ENCODE data around the gene PBX2. TPM values are rescaled to one million over a fixed set of nuclear protein-coding genes. Genes with fewer than 3 reads are reported as not detected.

Gene PBX2
- total and polyA plus RNA-seq, 9 donors = 39.3 to 110 (median 90.7) TPM

DNA sequence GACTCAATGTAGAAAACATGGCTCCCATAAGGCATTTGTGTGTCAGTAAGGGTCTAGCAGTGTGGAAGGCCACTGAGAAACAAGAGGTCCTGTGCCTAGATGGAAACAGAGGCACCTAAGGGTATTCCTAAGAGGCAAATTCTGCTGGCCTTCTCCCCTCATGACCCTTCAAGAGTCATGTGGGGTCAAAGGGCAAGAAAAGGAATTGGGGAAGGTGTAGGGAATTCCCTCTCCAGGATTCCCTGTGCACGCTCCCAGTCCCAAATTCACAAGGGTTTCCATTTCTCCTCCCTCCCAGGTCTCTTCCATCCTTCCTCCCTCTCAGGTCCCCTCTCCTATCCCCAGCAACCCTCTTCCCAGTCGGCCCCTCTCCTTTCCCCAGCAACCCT, 14.7 kb downstream of the PBX2 start:
- Histone ChIP-seq H3K9me3 (no peaks in the 10 kb centered on the region), H3K27ac (peak overlapping the region; percentile 88 to 99), H3K4me1 (ENCODE audit: insufficient read depth) (peaks cover 6% of the 10 kb centered on the region), H3K4me3 (peak overlapping the region; percentile 70), H3K27me3 (no peaks in the 10 kb centered on the region), H3K36me3 (no peaks in the 10 kb centered on the region)
- no peak for TF ChIP-seq EP300 (IDR thresholded peaks at IDR 0.05)
- TF ChIP-seq POLR2A (IDR thresholded peaks at IDR 0.05) = no peak
- TF ChIP-seq, protein P1, sequence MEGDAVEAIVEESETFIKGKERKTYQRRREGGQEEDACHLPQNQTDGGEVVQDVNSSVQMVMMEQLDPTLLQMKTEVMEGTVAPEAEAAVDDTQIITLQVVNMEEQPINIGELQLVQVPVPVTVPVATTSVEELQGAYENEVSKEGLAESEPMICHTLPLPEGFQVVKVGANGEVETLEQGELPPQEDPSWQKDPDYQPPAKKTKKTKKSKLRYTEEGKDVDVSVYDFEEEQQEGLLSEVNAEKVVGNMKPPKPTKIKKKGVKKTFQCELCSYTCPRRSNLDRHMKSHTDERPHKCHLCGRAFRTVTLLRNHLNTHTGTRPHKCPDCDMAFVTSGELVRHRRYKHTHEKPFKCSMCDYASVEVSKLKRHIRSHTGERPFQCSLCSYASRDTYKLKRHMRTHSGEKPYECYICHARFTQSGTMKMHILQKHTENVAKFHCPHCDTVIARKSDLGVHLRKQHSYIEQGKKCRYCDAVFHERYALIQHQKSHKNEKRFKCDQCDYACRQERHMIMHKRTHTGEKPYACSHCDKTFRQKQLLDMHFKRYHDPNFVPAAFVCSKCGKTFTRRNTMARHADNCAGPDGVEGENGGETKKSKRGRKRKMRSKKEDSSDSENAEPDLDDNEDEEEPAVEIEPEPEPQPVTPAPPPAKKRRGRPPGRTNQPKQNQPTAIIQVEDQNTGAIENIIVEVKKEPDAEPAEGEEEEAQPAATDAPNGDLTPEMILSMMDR (IDR thresholded peaks at IDR 0.05) = no peak
- WGBS, 3 donors = 5 to 13% (median 10%) methylated on average over 2 of the region's 2 CpGs
- intact Hi-C loops (cut with DNase I) = no loop called here
- DNase-seq = no peak

DNA sequence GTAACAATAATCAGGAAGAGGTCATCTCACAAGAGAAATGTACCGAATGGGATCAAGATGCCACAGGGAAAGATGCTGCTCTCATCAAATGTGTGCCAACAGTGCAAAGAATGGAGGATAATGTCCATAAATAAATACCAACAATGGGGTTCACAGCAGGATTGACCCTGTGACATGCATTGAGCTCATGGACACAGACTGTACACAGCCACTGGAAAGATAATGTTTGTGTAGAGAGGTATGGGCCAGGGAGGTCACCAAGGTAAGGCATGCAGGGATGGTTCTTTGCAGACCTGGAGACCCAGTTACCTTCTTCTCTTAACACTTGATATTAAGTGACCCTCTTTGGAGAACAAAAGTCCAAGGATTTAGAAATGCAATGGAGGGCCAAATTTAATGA, 15.6 kb downstream of the PBX2 start:
- H3K4me3 ChIP-seq = no peak overlapping the region

DNA sequence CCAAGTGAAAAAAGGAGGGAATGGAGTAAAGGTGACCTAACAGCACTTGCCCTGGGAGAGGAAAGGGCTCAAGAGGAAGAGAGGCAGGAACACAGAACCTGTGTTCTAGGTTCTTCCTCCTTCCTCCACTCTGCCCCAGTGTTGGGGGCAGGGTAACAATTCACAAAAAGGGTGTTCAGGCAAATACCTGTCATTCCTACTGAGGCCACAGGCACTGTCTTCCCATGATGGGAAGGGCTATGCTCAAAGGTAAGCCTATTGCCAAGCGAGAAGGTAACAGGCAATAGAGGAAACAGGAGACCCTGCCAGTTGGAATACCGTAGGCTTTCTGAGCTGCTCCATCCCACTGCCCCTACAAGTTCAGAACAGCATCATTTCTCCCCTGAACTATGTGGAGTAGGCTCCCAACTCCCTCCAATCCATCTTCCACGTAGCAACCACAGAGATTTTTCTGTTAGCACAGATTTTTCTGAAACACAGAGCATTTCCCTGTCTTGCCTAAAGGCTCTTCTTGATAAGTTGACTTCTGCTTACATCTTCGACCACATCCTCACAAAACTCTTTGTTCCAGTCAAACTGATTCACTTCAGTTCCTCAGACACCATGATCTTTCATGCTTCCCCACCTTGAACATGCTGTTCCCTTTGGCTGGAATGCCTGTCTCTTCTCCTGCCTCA, 16.8 kb downstream of the PBX2 start:
- DNase-seq = no peak
- Histone ChIP-seq H3K36me3 (no peaks in the 10 kb centered on the region), H3K9me3 (no peaks in the 10 kb centered on the region), H3K27me3 (no peaks in the 10 kb centered on the region), H3K4me3 (no peak overlapping the region), H3K4me1 (ENCODE audit: insufficient read depth) (peaks cover 3% of the 10 kb centered on the region), H3K27ac (no peak overlapping the region)
- no peak for TF ChIP-seq POLR2A (IDR thresholded peaks at IDR 0.05)
- 78 to 86% (median 79%) methylated on average over 4 of the region's 4 CpGs for WGBS, 3 donors
- intact Hi-C loops (cut with DNase I) = loop anchor here in 1 of 4 donors (5.0 kb wide), 1 partner anchor 56 kb away; no protein-coding TSS in a partner anchor

More for the DNA sequence above, 15.6 kb downstream of the PBX2 start:
- WGBS, 3 donors = 67 to 86% (median 71%) methylated on average over 1 of the region's 1 CpG
- no peaks in the 10 kb centered on the region for H3K27me3 ChIP-seq
- peaks cover 5% of the 10 kb centered on the region for H3K4me1 ChIP-seq (ENCODE audit: insufficient read depth)
- no peak for TF ChIP-seq EP300 (IDR thresholded peaks at IDR 0.05)
- TF ChIP-seq POLR2A (IDR thresholded peaks at IDR 0.05) = no peak
- TF ChIP-seq, protein P1 (IDR thresholded peaks at IDR 0.05) = no peak
- no peaks in the 10 kb centered on the region for H3K36me3 ChIP-seq
- H3K9me3 ChIP-seq = no peaks in the 10 kb centered on the region
- no peak for DNase-seq
- intact Hi-C loops (cut with DNase I) = loop anchor here in 1 of 4 donors (5.0 kb wide), 1 partner anchor 57 kb away; no protein-coding TSS in a partner anchor
- H3K27ac ChIP-seq = no peak overlapping the region

DNA sequence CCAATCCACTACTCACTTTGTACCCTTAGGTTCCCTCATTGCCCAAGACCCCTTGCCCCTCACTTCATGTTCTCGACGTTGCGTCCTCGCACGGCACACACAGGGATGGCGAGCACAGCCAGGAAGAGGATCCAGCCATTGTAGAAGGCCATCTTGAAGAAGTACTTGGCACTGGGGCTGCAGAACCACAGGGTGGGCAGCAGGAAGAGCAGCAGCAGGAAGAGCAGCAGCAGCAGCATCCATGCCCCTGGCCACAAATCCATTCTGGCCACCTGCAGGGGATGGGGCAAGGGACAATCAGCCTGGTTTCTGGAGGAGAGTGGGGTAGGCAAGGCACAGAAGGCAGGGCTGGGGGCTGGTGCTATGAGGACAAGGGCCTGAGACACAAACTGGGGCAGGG, 18.8 kb downstream of the PBX2 start:
- H3K36me3 ChIP-seq = no peaks in the 10 kb centered on the region

More for the DNA sequence above, 18.8 kb downstream of the PBX2 start:
- Histone ChIP-seq H3K27ac (no peak overlapping the region), H3K27me3 (no peaks in the 10 kb centered on the region), H3K9me3 (no peaks in the 10 kb centered on the region), H3K4me1 (ENCODE audit: insufficient read depth) (peaks cover 1% of the 10 kb centered on the region), H3K4me3 (no peak overlapping the region)
- no peak for DNase-seq
- intact Hi-C loops (cut with DNase I) = loop anchor here in 1 of 4 donors (5.0 kb wide), 1 partner anchor 54 kb away; no protein-coding TSS in a partner anchor
- WGBS, 3 donors = 86 to 95% (median 87%) methylated on average over 6 of the region's 6 CpGs
- TF ChIP-seq EP300 (IDR thresholded peaks at IDR 0.05) (no peak), POLR2A (IDR thresholded peaks at IDR 0.05) (no peak)
- TF ChIP-seq, protein P1 (IDR thresholded peaks at IDR 0.05) = no peak

Data from ovary (tissue), 9 donors.